NCI-H1694 (cell line): ENCODE results near the gene CACNA1C.

Experiments used
- DNase-seq: peaks from one replicate; lab custom pipeline; 2025; lab: John Stamatoyannopoulos, UW

CACNA1C gene

DNA sequence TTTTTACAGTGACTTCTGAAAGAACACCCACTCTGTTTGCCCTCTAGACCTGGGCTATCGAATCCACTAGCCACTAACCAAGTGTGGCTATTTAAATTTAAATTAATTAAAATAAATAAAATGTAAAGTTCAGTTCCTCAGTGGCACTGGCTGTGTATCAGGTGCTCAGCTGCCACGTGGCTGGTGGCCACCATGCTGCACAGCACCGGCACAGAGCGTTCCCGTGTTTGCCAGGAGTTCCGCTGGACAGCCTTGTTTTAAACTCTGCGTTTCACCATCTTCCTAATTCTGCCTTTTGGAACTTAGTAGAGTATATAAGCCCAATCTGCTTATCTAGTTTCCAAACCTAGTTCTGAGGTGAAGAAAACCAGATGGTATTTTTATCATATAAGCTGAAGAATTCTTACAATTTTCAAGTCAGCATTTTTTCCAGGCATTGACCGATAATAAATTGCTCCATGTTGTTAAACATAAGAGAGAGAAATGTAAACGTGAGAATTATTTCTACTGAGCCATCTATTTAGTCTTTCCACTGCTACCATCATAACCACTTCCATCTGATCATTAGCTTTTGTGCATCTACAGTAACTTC lies 339.0 kb downstream of the CACNA1C start:
- DNase-seq = no peak

- no peak for DNase-seq
These were observed 340.2 kb downstream of the CACNA1C start for GRCh38 chr12:2393016-2393415.

DNA sequence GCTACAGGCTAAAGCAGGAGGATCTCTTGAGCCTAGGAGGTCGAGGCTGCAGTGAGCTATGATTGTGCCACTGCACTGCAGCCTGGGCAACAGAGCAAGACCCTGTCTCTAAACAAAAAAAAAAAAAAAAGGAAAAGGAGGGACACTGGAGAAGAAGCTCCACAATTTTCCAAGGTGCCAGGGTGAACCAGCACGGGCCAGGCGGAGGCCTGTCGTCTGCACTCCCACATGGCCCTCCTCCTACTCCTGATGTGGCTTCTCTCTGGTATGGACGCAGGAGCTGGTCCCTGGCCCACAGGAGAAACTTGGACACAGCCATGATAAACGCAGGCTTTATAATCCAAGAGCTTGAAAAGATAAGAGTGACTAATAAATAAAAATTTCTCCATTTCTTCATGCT lies 341.2 kb downstream of the CACNA1C start:
- DNase-seq = no peak

- peak; percentile 69 for DNase-seq
These were observed 342.7 kb downstream of the CACNA1C start for GRCh38 chr12:2395354-2395977.

DNA sequence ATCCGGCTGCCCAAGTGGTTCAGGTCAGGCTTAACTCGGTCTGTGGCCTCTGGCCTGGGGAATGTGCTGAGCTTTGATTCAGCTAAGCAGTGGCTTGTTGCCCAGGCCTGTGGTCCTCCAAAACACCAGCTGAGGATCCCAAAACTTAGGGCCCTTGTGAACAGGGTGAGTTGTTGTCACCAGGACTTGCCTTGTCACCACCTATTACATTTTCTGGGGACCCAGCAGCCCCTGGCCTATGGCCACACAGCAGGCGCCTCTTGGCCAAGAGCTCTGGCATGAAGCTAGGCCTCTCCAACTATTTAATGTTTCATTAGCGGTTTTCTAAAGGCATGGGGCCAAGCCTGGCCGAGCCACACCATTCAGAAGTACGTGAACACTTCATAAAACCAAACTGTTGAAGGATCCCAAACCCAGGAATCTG lies 343.7 kb downstream of the CACNA1C start:
- no peak for DNase-seq

DNA sequence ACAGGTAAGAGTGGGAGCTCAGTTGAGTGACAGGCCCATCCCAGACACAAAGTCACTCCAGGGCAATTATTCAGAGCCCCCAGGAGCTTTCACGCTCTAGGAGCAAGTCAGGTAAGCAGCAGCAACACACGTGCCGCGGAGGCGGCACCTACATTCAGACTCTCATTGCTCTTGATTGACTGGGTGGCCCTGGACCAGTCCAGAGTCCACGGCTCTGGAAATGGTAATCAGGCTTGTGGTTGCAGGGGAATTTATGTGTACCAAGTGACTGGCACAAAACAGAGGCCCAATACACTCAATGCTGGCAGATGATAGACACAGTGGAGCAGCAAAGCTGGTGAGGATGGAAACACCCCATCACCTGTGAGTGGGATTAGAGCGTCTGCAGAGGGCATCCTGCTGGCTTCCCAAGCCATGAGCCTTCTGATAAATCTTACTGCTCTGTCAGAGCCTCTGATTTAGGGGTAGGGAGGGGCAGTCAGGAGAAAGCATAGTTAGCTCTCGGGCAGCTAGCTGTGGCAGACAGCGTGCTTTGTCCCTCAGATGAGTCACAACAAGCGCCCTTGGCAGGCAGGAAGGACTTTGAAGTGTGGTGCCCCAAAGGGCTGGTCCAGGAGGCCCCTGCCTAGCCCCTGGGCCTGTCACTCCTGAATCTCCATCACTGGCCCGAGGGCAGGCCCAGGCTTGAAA lies 344.7 kb downstream of the CACNA1C start:
- no peak for DNase-seq

DNA sequence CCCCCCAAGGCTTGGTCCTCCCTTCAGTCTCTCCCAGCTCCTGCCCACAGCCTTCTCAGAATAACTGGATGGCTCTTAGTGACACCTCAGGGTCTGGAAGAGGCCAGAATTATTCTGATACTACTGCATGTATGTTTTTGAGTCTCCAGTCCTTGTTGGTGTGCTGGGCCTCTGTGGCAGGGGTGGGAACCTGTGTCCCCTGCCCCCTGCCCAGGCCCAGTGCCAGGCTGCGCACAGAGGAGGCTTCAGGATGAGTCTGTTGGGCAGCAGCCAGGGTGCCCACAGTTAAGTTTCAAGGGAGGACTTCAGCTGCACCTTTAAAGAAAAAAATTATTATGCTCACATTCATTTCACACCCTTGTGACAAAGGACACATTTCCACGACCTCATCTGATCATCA lies 348.3 kb downstream of the CACNA1C start:
- DNase-seq = no peak

DNA sequence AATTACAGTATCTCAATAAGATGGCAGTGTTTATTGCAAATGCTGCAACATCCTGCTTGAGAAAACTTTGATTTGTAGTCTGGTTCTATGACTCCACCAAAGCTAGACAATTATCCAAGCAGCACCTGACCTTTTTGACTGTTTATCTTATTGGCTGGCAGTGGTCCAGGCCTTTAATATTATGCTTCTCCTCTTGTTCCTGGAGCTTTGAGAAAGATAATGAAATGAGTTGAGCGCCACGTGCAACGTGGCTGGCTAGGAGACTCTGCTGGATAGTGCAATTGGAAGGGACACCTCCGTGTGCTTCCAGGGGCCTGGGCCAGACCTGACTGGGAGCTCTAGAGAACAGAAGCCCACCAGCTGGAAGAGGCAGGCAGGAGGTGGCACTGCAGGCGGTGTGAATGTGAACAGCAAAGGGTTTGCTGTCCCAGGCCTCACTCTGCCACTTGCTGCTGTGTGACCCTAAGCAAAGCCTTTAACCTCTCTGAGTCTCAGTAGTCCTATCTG lies 349.3 kb downstream of the CACNA1C start:
- DNase-seq = no peak

GRCh38 chr12:2403221-2403976 lies 350.6 kb downstream of the CACNA1C start:
- no peak for DNase-seq

- DNase-seq = no peak
These were observed 352.3 kb downstream of the CACNA1C start for GRCh38 chr12:2405039-2405438.

GRCh38 chr12:2406903-2407302 lies 354.1 kb downstream of the CACNA1C start:
- no peak for DNase-seq

DNA sequence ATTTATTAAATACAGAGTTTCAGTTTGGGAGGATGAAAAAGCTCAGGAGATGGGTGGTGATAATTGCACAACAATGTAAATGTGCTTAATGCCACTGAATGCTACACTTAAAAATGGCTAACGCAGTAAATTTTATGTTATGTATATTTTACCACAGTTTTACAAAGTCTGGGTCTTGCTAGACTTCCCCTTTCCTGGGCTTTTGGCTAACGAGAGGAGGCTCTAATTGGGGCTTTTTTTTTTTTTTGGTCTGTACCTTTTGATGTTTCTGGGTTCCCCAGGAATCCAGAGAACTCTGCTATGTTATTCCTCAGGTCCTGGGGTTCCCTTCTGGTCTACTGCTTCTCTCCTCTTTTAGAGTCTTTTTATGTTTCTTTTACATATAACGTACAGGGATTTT lies 355.5 kb downstream of the CACNA1C start:
- no peak for DNase-seq

DNA sequence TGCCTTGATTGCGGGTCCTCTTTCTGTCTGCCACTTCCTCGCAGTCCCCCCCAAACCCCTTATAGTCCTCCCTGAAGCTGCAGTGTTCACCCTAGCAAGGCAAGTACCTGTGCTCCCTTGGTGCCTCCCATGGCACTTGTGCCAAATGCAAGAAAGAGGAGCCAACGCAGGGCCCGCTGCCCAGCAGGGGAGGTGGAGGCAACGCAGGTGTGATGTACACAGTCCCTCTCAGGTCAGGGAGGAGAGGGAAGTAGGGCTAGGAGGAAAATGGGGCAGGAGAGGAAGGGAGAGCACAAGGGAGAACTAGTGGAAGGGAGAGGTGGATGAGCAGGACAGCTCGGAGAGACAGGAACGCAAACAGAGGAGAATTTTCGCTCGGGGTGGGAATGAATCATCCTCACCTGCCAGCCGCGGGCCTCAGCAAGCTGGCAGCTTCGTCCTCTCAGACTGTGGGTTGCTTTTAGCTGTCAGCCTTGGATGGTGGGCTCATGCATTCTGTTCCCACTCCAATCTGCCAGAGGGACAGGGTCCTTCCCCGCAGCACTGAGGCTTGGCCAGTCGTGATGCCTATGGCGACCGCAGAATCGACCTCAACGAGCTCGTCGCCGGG lies 357.0 kb downstream of the CACNA1C start:
- DNase-seq = no peak

DNA sequence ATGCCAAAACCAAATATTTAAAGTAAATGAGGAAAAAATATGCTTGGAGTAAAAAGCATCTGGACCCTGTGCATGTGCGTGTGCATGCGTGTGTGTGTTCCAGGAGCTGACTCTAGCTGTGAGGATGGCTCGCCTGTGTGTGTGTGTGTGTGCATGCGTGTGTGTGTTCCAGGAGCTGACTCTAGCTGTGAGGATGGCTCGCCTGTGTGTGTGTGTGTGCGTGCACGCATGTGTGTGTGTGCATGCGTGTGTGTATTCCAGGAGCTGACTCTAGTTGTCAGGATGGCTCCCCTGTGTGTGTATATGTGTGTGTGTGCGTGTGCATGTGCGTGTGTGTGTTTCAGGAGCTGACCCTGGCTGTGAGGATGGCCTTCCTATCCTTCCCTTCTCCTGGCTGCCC lies 357.7 kb downstream of the CACNA1C start:
- no peak for DNase-seq

GRCh38 chr12:2411011-2411410 lies 358.2 kb downstream of the CACNA1C start:
- no peak for DNase-seq

GRCh38 chr12:2411616-2412304 lies 359.0 kb downstream of the CACNA1C start:
- no peak for DNase-seq

DNA sequence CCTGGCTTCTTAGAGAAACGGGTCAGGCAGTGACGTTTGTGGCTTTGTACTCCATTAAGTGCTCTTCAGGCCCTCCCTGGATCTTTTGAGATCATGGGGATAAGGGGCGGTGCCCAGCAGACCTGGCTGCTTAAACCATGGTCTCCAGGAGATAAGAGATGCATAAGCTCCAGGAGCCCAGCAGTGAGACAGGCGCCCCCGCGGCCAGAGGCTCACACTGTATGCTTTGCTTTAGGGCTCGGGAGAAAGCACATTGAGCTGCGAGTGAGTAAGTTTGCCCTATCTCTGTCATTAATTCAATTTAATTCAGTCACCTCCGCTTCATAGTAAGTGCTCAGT lies 359.5 kb downstream of the CACNA1C start:
- DNase-seq = no peak

DNA sequence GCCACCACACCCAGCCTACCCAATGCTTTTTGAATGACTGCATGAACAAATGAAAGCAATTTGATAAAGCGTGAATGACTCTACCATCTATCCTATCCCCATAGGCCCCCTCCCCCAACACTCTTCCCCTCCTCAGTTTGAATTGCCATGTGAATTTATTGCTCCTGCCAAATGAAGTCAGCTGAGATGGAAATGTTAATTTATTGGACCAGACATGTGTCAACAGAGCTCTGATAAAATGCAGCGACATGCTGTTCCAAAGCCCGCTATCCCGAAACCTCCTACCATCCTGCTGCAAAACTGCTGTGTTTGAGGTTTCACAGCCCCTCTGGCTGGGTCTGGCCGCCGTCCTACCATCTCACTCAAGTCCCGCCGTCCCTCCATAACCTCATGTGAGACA lies 360.5 kb downstream of the CACNA1C start:
- no peak for DNase-seq

DNA sequence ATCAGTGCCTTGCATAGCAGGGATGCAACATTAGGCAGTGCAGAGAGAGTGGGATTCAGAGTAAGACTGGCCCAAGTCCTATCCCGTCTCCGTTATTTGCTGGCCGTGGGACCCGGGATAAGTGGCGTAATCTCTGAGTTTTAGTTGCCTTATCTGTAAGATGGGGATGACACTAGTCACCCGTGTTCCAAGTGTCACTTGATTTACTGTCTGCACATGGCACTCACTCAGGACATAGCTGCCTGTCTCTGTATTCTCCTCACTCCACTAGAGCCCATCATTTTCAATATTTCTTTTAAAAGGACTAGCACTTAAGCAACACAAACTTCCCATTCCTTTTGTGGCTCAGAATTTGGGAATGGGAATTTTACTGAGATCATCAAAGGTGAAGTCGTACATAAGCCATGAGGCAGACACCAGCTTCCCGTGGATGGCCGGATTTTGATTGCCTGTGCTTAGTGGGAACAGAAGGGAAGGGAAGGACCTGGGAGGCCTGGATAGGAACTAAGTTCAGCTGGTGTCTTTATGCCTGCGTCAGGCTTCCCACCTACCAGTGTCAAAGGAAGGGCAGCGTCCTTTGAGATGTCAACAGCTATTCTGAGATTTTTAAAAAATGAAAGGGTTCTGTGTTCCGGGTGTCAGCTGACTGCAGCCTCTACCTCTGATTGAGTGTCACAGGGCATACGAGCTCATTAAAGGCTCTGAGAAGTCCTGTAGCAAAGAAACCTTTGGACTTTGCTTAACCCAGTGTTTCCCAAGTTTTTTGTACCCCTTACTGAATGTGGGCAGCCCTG lies 361.4 kb downstream of the CACNA1C start:
- no peak for DNase-seq

DNA sequence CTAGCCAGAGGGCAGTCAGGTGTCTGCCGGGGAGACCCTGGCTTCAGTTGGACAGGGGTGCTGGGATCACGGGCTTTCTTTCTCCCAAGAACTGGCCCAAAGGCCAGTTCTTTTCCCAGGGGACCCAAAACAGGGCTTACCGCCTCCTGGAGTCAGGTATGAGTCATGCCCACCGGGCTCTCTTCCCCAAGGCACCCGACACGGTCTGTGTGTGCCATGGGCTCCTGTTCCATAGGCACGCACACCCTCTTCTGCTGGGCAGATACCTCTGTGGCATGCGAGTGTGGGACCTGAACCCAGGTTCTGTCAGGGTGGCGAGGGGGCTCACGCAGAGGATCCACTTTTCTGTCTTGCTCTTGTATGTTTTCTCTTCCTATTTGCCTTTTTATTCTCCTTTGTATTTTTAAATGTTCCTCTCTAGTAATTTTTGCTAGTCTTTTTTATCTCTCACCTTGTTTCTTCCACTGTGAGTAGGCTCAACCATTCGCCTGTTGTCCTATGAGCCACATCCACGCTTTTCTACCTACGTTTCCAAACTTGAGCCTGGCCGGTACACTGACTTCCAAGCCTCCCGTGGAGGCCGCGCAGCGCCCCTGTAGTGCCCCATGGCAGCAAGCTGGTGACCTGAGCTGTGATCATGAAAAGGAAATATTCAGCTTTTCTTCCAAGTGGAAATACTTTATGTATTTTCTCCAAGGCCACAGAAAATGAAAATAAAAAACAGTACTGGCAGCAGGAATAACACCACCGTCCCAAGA lies 362.2 kb downstream of the CACNA1C start:
- no peak for DNase-seq
